ENCODE measurements around the gene PFKP. TPM values are rescaled to one million over a fixed set of nuclear protein-coding genes. Genes with fewer than 3 reads are reported as not detected.

PFKP gene
- total RNA-seq, 2 donors from 2014 or later, result 17.4 to 39.6 TPM

GRCh38 chr10:3051692-3052091 is 15.7 kb upstream of the PFKP start:
- intact Hi-C loops (cut with DNase I), result loop anchor here (10.0 kb wide), 1 partner anchor 207 kb away; no protein-coding TSS in a partner anchor
- Histone ChIP-seq H3K36me3 (replicated peaks in 1 of 2; ENCODE audit: insufficient read depth in 1 of 2, low read depth in 2 of 2) (no peaks in the 10 kb centered on the region), H3K4me3 (no peak overlapping the region), H3K4me1 (no peaks in the 10 kb centered on the region), H3K27me3 (no peaks in the 10 kb centered on the region), H3K27ac (no peak overlapping the region), H3K9me3 (no peaks in the 10 kb centered on the region)
- no peak for TF ChIP-seq POLR2A (IDR thresholded peaks at IDR 0.05)
- TF ChIP-seq CTCF (IDR thresholded peaks at IDR 0.05), result no peak
- ATAC-seq (no peak), DNase-seq (no peak)
- 61 to 63% methylated on average over 5 of the region's 5 CpGs for WGBS, 2 donors

GRCh38 chr10:3053155-3053554 is 14.2 kb upstream of the PFKP start:
- ATAC-seq, result no peak

GRCh38 chr10:3054183-3054850 is 13.0 kb upstream of the PFKP start:
- TF ChIP-seq POLR2A (IDR thresholded peaks at IDR 0.05) (no peak), CTCF (IDR thresholded peaks at IDR 0.05) (no peak)
- intact Hi-C loops (cut with DNase I), result loop anchor here (10.0 kb wide), 1 partner anchor 210 kb away; no protein-coding TSS in a partner anchor
- no peak for DNase-seq
- Histone ChIP-seq H3K4me3 (no peak overlapping the region), H3K9me3 (no peaks in the 10 kb centered on the region), H3K27ac (no peak overlapping the region), H3K4me1 (no peaks in the 10 kb centered on the region), H3K36me3 (replicated peaks in 1 of 2; ENCODE audit: insufficient read depth in 1 of 2, low read depth in 2 of 2) (no peaks in the 10 kb centered on the region), H3K27me3 (no peaks in the 10 kb centered on the region)
- WGBS, 2 donors, result 44 to 62% methylated on average over 6 of the region's 6 CpGs
- no peak for ATAC-seq

More at GRCh38 chr10:3053155-3053554, 14.2 kb upstream of the PFKP start:
- H3K4me1 ChIP-seq, result no peaks in the 10 kb centered on the region
- H3K4me3 ChIP-seq, result no peak overlapping the region
- WGBS, 2 donors, result 51 to 63% methylated on average over 2 of the region's 2 CpGs
- H3K27ac ChIP-seq, result no peak overlapping the region
- intact Hi-C loops (cut with DNase I), result loop anchor here (10.0 kb wide), 1 partner anchor 208 kb away; no protein-coding TSS in a partner anchor
- no peak for DNase-seq
- no peaks in the 10 kb centered on the region for H3K9me3 ChIP-seq
- TF ChIP-seq CTCF (IDR thresholded peaks at IDR 0.05) (no peak), POLR2A (IDR thresholded peaks at IDR 0.05) (no peak)
- no peaks in the 10 kb centered on the region for H3K27me3 ChIP-seq
- no peaks in the 10 kb centered on the region for H3K36me3 ChIP-seq (replicated peaks in 1 of 2; ENCODE audit: insufficient read depth in 1 of 2, low read depth in 2 of 2)

- DNase-seq (no peak), ATAC-seq (no peak)
- Histone ChIP-seq H3K27me3 (no peaks in the 10 kb centered on the region), H3K9me3 (no peaks in the 10 kb centered on the region), H3K4me3 (no peak overlapping the region), H3K4me1 (no peaks in the 10 kb centered on the region), H3K36me3 (replicated peaks in 1 of 2; ENCODE audit: insufficient read depth in 1 of 2, low read depth in 2 of 2) (no peaks in the 10 kb centered on the region), H3K27ac (no peak overlapping the region)
- intact Hi-C loops (cut with DNase I), result loop anchor here (10.0 kb wide), 1 partner anchor 210 kb away; no protein-coding TSS in a partner anchor
- TF ChIP-seq POLR2A (IDR thresholded peaks at IDR 0.05) (no peak), CTCF (IDR thresholded peaks at IDR 0.05) (no peak)
- WGBS, 2 donors, result 25 to 50% methylated on average over 1 of the region's 1 CpG
Observed at GRCh38 chr10:3054851-3055199, 12.5 kb upstream of the PFKP start.
